ENCODE measurements around the gene PLPP3.

GRCh38 chr1:56534130-56534651 lies 45.2 kb downstream of the PLPP3 start:
- TF ChIP-seq POLR2AphosphoS5 (IDR thresholded peaks at IDR 0.05; ENCODE audit: low read depth, low read length) (no peak), CTCF (IDR thresholded peaks at IDR 0.05) (no peak)
